ENCODE results near the gene RNF32. TPM values are rescaled to one million over a fixed set of nuclear protein-coding genes. Genes with fewer than 3 reads are reported as not detected.

The RNF32 gene
- total RNA-seq, 4 donors from 2014 or later = 0.30 to 4.2 (median 1.5) TPM

- TF ChIP-seq POLR2A (IDR thresholded peaks at IDR 0.05) = no peak
- TF ChIP-seq CTCF (IDR thresholded peaks at IDR 0.05) = no peak
- intact Hi-C loops (cut with DNase I; ENCODE audit: low total_unique reads) = no loop called here
- 97 to 99% methylated on average over 9 of the region's 9 CpGs for WGBS, 2 donors
- no peak overlapping the region for H3K4me3 ChIP-seq (ENCODE audit: low read depth, poor library complexity, severe bottlenecking)
- no peak for DNase-seq (ENCODE audit: low spot score in 2 of 2)
These were observed 36.9 kb downstream of the RNF32 start for GRCh38 chr7:156677374-156678054.

- intact Hi-C loops (cut with DNase I; ENCODE audit: low total_unique reads) = no loop called here
- TF ChIP-seq CTCF (IDR thresholded peaks at IDR 0.05) = no peak
- no peak for TF ChIP-seq POLR2A (IDR thresholded peaks at IDR 0.05)
- WGBS, 2 donors = 59 to 60% methylated on average over 1 of the region's 1 CpG
- no peak overlapping the region for H3K4me3 ChIP-seq (ENCODE audit: low read depth, poor library complexity, severe bottlenecking)
- DNase-seq (ENCODE audit: low spot score in 2 of 2) = no peak
These were observed 39.7 kb downstream of the RNF32 start for GRCh38 chr7:156680281-156680680.

- intact Hi-C loops (cut with DNase I; ENCODE audit: low total_unique reads) = no loop called here
- H3K4me3 ChIP-seq (ENCODE audit: low read depth, poor library complexity, severe bottlenecking) = no peak overlapping the region
- no peak for DNase-seq (ENCODE audit: low spot score in 2 of 2)
- 84 to 91% methylated on average over 2 of the region's 2 CpGs for WGBS, 2 donors
- TF ChIP-seq CTCF (IDR thresholded peaks at IDR 0.05) = no peak
- no peak for TF ChIP-seq POLR2A (IDR thresholded peaks at IDR 0.05)
These were observed 42.4 kb downstream of the RNF32 start for GRCh38 chr7:156682928-156683327.

- no peak for DNase-seq (ENCODE audit: low spot score in 2 of 2)
- no peak overlapping the region for H3K4me3 ChIP-seq (ENCODE audit: low read depth, poor library complexity, severe bottlenecking)
- WGBS, 2 donors = 94 to 97% methylated on average over 10 of the region's 10 CpGs
- TF ChIP-seq POLR2A (IDR thresholded peaks at IDR 0.05) (no peak), CTCF (IDR thresholded peaks at IDR 0.05) (no peak)
- intact Hi-C loops (cut with DNase I; ENCODE audit: low total_unique reads) = no loop called here
These were observed 43.7 kb downstream of the RNF32 start for GRCh38 chr7:156684251-156684650.

- H3K4me3 ChIP-seq (ENCODE audit: low read depth, poor library complexity, severe bottlenecking) = no peak overlapping the region
- intact Hi-C loops (cut with DNase I; ENCODE audit: low total_unique reads) = no loop called here
- 84 to 87% methylated on average over 4 of the region's 4 CpGs for WGBS, 2 donors
- TF ChIP-seq CTCF (IDR thresholded peaks at IDR 0.05) (no peak), POLR2A (IDR thresholded peaks at IDR 0.05) (no peak)
- DNase-seq (ENCODE audit: low spot score in 2 of 2) = no peak
These were observed 44.1 kb downstream of the RNF32 start for GRCh38 chr7:156684661-156685060.

- intact Hi-C loops (cut with DNase I; ENCODE audit: low total_unique reads) = no loop called here
- TF ChIP-seq POLR2A (IDR thresholded peaks at IDR 0.05) = no peak
- no peak for TF ChIP-seq CTCF (IDR thresholded peaks at IDR 0.05)
- 81 to 91% methylated on average over 5 of the region's 5 CpGs for WGBS, 2 donors
- DNase-seq (ENCODE audit: low spot score in 2 of 2) = no peak
- H3K4me3 ChIP-seq (ENCODE audit: low read depth, poor library complexity, severe bottlenecking) = no peak overlapping the region
These were observed 51.2 kb downstream of the RNF32 start for GRCh38 chr7:156691764-156692163.
